ENCODE results near the gene RNF214. TPM values are rescaled to one million over a fixed set of nuclear protein-coding genes. Genes with fewer than 3 reads are reported as not detected.

RNF214 gene
- total and polyA plus RNA-seq, 2 experiments from 2014 or later: 12.5 to 27.0 TPM

GRCh38 chr11:117189191-117189940 lies 43.1 kb upstream of the RNF214 start:
- no peak for DNase-seq (ENCODE audit: low spot score)
- no peaks in the 10 kb centered on the region for H3K36me3 ChIP-seq (replicated peaks; ENCODE audit: insufficient read depth, low read depth)
- TF ChIP-seq EZH2phosphoT487 (IDR thresholded peaks at IDR 0.05; ENCODE audit: low read depth, severe bottlenecking, unreplicated experiment): no peak
- TF ChIP-seq, protein P1, sequence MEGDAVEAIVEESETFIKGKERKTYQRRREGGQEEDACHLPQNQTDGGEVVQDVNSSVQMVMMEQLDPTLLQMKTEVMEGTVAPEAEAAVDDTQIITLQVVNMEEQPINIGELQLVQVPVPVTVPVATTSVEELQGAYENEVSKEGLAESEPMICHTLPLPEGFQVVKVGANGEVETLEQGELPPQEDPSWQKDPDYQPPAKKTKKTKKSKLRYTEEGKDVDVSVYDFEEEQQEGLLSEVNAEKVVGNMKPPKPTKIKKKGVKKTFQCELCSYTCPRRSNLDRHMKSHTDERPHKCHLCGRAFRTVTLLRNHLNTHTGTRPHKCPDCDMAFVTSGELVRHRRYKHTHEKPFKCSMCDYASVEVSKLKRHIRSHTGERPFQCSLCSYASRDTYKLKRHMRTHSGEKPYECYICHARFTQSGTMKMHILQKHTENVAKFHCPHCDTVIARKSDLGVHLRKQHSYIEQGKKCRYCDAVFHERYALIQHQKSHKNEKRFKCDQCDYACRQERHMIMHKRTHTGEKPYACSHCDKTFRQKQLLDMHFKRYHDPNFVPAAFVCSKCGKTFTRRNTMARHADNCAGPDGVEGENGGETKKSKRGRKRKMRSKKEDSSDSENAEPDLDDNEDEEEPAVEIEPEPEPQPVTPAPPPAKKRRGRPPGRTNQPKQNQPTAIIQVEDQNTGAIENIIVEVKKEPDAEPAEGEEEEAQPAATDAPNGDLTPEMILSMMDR (IDR thresholded peaks at IDR 0.05; ENCODE audit: poor library complexity): no peak
- no peak for TF ChIP-seq EZH2 (IDR thresholded peaks at IDR 0.05; ENCODE audit: borderline replicate concordance)
- no peak overlapping the region for H3K4me3 ChIP-seq
- H3K9me2 ChIP-seq (replicated peaks; ENCODE audit: insufficient read depth): no peaks in the 10 kb centered on the region
- H3K27ac ChIP-seq: no peak overlapping the region
- H2AFZ ChIP-seq: no peak overlapping the region
- H3K9me3 ChIP-seq (ENCODE audit: low read depth): no peaks in the 10 kb centered on the region
- 97% methylated on average over 22 of the region's 22 CpGs for WGBS (ENCODE audit: low lambda C conversion rate, missing lambda C conversion rate)
- no peaks in the 10 kb centered on the region for H3K4me1 ChIP-seq (ENCODE audit: insufficient read depth)
- H3K4me2 ChIP-seq: no peak overlapping the region
- H3K79me2 ChIP-seq: no peaks in the 10 kb centered on the region
- no peaks in the 10 kb centered on the region for H4K20me1 ChIP-seq (ENCODE audit: insufficient read depth, poor library complexity, severe bottlenecking)
- H3K27me3 ChIP-seq: no peaks in the 10 kb centered on the region

GRCh38 chr11:117189941-117190544 lies 42.4 kb upstream of the RNF214 start:
- H3K27me3 ChIP-seq: no peaks in the 10 kb centered on the region
- H3K4me3 ChIP-seq: no peak overlapping the region
- no peak overlapping the region for H2AFZ ChIP-seq
- WGBS (ENCODE audit: low lambda C conversion rate, missing lambda C conversion rate): 96% methylated on average over 7 of the region's 8 CpGs
- H3K4me1 ChIP-seq (ENCODE audit: insufficient read depth): no peaks in the 10 kb centered on the region
- no peak for TF ChIP-seq EZH2 (IDR thresholded peaks at IDR 0.05; ENCODE audit: borderline replicate concordance)
- TF ChIP-seq, protein P1 (IDR thresholded peaks at IDR 0.05; ENCODE audit: poor library complexity): no peak
- no peak for TF ChIP-seq EZH2phosphoT487 (IDR thresholded peaks at IDR 0.05; ENCODE audit: low read depth, severe bottlenecking, unreplicated experiment)
- H3K36me3 ChIP-seq (replicated peaks; ENCODE audit: insufficient read depth, low read depth): no peaks in the 10 kb centered on the region
- no peaks in the 10 kb centered on the region for H3K9me2 ChIP-seq (replicated peaks; ENCODE audit: insufficient read depth)
- no peaks in the 10 kb centered on the region for H3K9me3 ChIP-seq (ENCODE audit: low read depth)
- H3K79me2 ChIP-seq: no peaks in the 10 kb centered on the region
- no peaks in the 10 kb centered on the region for H4K20me1 ChIP-seq (ENCODE audit: insufficient read depth, poor library complexity, severe bottlenecking)
- no peak for DNase-seq (ENCODE audit: low spot score)
- H3K27ac ChIP-seq: no peak overlapping the region
- H3K4me2 ChIP-seq: no peak overlapping the region

GRCh38 chr11:117191680-117192400 lies 40.6 kb upstream of the RNF214 start:
- no peak overlapping the region for H3K27ac ChIP-seq
- H2AFZ ChIP-seq: no peak overlapping the region
- 96% methylated on average over 26 of the region's 26 CpGs for WGBS (ENCODE audit: low lambda C conversion rate, missing lambda C conversion rate)

More at GRCh38 chr11:117191680-117192400, 40.6 kb upstream of the RNF214 start:
- Histone ChIP-seq H3K9me3 (ENCODE audit: low read depth) (no peaks in the 10 kb centered on the region), H3K79me2 (no peaks in the 10 kb centered on the region), H3K4me3 (no peak overlapping the region), H3K4me1 (ENCODE audit: insufficient read depth) (no peaks in the 10 kb centered on the region), H3K27me3 (no peaks in the 10 kb centered on the region), H3K36me3 (replicated peaks; ENCODE audit: insufficient read depth, low read depth) (no peaks in the 10 kb centered on the region), H3K9me2 (replicated peaks; ENCODE audit: insufficient read depth) (no peaks in the 10 kb centered on the region), H3K4me2 (no peak overlapping the region), H4K20me1 (ENCODE audit: insufficient read depth, poor library complexity, severe bottlenecking) (no peaks in the 10 kb centered on the region)
- TF ChIP-seq, protein P1 (IDR thresholded peaks at IDR 0.05; ENCODE audit: poor library complexity): no peak
- TF ChIP-seq EZH2 (IDR thresholded peaks at IDR 0.05; ENCODE audit: borderline replicate concordance) (no peak), EZH2phosphoT487 (IDR thresholded peaks at IDR 0.05; ENCODE audit: low read depth, severe bottlenecking, unreplicated experiment) (no peak)
- no peak for DNase-seq (ENCODE audit: low spot score)

Data from hepatocyte (in vitro differentiated cells).